Measurements from ENCODE around the gene ENG.
A peak's percentile ranks its signal among the peaks of the same experiment; 100 is the strongest.

The ENG gene

DNA sequence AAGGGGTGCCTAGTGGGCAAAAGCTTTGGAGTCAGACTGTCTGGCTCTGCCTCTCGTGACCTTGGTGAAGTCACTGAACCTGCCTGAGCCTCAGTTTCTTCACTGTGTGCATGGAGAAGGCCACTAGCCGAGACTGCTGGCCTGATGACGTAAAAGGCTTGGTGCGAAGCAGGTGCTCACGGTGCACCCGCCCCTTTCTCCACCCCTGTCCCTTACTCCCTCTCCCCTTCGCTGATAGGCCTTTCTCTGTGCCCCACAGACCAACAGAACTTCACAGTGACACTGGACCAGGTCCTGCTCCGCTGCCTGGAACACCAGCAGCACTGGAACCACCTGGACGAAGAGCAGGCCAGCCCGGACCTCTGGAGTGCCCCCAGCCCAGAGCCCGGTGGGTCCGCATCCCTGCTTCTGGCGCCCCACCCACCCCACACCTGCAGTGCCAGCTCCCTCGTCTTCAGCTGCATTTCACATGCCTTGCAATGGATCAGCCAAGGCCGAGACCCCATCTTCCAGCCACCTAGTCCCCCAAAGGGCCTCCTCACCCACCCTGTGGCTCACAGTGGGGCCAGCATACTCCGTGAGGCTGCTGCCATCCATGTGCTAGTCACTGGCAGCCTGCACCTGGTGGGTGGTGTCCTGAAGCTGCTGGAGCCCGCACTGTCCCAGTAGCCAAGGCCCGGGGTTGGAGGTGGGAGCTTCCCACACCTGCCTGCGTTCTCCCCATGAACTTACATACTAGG lies 41.4 kb downstream of the ENG start:
- DNase-seq, result no peak

DNA sequence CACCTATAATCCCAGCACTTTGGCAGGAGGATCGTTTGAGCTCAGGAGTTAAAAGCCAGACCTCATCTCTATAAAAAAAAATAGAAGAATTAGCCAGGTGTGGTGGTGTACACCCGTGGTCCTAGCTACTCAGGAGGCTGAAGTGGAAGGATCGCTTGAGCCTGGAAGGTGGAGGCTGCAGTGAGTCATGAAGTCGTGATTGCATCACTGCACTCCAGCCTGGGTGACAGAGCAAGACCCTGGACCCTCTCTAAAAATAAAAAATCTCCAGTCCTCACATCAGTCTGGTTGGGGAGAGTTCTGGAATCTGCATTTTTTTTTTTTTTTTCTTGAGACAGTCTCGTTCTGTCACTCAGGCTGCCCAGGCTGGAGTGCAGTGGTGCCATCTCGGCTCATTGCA lies 42.4 kb downstream of the ENG start:
- DNase-seq, result no peak

DNA sequence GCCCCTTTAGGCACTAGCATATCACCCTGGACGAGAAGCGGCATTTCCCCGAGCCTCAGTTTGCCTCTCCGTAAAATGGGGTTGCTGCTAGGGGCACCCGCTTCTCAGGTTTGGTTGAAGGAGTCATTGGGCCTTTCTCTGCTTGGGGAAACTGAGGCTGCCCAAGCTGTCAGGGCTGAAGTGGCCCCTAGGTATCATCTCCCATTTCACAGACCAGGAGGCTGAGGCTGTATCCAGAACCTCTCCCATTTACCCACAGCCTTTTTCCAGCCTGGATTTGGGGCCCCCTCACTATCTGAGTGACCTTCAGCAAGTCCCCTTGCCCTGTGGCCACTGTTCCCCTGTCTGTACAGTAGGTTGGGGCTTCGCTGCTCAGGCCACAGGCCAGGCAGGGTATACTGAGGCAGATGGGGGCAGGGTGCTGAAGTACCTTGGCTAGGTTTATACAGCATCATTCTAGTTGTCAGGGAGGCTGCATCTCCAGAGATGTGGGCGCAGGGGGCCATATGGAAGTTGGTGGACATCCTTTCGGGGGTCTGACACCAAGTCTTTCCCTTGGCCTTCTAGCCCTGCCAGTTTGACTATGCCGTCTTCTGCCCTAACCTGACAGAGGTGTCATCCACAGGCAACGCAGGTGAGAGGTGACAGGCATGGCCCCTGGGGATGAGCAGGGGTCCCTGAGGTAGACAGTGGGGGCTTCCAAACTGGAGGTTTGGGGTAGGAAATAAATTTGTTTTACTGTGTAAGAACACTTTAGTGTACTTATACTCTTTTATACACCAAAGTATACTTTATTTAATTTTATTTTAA lies 43.9 kb downstream of the ENG start:
- DNase-seq, result no peak

DNA sequence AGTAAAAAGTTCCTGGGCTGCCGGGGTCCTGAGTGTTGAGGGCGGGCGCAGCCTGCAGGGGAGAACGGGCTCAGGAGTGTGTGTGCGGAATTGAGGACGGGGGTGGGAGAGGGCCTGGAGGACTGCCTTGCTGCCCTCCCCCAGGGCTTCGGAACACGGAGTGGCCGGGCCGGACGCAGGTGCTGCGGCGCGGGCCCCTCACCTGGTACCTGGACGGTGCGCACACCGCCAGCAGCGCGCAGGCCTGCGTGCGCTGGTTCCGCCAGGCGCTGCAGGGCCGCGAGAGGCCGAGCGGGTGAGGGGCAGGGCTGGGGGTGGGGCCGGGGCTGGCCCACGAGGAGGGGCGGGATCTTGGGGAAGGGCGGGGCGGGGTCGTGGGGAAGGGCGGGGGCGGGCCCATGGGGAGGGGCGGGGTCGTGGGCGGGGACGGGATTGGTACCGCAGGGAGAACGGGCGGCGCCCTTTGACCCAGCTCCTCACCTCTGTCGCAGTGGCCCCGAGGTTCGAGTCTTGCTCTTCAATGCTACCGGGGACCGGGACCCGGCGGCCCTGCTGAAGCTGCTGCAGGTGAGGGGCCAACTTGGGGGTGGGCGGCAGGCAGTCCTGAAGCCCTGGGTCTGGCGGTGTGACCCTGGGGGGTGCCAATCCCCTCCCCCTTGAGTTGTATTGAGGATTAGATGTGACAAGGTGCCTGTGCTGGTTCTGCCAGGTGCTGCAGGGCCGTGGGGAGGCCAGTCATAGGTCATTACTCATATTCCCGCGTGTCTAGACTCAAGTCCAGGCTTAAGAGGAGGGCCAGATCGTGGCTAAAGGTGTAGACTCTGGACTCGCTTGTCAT lies 44.7 kb downstream of the ENG start:
- DNase-seq, result peak; percentile 87

DNA sequence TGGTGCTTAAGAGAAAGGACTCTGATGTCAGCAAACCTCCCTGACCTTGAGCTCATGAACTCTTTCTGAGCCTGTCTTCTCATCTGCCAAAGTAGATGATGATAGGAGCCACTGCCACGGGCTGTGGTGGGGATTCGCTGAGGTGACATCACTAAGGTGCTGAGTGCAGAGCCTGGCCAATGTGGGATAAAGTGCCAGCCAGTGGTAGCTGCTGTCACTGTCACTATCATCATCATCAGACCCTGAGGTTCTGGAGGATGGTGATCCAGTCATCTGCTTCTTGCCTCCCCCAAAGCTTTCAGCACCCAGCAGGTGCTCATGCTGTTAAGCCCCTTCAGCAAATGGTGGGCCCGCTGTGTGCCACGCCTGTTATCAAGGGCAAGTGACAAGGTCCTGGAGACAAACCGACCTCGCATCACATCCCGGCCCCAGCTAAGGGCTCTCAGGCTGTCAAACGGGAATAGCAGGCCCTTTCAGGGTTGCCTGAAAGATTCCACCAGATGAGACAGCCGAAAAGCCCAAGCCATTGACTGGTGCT lies 45.4 kb downstream of the ENG start:
- DNase-seq, result peak; percentile 55

DNA sequence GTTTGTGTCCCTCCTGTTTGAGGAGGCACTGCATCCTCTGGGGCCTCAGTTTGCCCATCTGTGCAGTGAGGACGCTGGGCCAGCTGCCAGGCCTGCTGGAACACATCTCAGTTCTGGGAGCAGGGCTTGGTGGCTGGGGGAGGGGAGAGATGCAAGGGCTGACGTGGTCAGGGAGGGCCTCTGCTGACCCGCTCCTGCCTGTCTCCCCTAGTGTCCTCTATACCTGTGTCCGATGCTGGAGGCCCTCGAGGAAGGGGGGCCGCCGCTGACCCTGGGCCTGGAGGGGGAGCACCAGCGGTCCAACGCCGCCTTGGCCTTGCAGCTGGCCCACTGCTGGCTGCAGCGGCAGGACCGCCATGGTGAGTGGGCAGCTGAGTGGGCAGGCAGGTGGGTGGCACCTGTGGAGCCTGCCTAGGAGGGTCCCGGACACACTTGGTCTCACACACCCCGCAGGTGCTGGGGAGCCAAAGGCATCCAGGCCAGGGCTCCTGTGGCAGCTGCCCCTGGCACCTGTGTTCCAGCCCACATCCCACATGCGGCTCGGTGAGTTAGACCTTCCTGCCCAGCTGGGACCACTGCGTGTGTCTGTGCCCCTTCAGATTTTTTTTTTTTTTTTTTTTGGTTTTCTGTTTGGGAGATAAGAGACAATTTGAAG lies 46.0 kb downstream of the ENG start:
- DNase-seq, result no peak

DNA sequence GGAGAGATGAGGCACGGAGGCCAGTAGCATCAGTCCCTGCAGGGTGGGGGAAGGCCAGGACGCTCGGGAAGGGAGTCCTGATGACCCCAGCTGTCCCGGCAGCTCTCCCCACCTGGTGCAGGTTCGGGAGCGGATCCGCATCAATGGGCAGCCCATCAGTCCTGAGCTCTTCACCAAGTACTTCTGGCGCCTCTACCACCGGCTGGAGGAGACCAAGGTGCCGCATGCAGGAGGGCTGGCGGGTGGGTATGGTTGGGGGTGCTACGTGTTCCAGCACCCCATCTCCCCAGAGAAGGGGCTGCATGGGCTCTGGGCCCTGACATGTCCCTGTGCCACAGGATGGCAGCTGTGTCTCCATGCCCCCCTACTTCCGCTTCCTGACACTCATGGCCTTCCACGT lies 47.6 kb downstream of the ENG start:
- DNase-seq, result no peak

DNA sequence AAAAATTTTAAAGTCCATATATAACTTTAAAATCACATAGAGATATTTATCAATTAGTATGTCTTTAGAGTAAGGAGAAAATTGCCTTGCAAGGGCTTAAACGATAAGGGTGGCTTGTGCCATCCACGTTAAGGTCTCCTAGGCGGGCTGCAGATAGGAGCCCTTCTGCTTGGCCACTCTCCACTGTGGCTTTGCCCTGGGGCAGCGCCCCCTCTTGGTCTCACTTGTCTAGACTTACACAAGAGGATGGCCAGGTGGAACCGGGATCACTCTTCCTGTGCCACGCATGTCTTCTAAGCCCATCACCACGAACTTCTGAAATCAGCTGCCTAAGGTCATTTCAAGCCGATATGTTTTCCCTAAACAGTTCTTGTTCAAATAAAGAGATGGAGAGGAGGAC lies 48.8 kb downstream of the ENG start:
- DNase-seq, result peak; percentile 82

DNA sequence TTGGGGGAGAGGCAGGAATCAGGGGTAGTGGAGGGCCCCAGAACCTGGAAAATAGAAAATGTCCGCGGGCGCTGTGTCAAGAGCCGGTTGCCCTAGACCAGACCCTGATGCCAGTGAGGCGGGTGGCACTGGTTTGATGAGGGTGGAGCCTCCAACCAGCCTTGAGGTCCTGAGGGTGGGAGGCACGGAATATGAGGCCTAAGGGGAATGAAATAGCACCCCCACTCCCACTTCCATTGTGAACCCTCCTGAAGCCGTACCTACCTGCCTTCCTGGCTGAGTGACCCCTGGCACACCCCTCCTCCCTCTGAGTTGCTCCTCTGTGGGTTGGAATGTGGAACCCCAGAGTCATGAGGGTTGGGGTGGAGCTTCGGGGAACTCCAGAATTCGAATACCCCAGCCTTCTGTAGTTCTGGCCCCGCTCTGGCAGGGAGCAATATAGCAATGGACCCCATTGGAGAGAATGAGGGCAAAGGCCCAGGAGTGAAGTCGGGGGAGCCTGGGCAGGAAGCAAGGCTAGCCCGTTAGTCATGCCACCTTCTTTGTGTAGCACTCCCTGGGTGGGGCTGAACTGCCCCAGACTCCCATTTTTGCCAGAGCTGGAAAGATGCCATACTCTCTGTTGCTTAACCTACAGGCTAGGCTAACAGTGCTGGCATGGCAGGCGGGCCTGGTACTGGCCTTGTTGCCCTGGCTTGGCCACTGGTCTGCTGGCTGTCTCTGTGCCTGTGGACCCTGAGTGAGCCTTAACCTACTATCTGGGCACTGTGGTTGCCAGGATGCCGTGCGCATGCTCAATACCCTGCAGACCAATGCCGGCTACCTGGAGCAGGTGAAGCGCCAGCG lies 50.7 kb downstream of the ENG start:
- DNase-seq, result no peak

DNA sequence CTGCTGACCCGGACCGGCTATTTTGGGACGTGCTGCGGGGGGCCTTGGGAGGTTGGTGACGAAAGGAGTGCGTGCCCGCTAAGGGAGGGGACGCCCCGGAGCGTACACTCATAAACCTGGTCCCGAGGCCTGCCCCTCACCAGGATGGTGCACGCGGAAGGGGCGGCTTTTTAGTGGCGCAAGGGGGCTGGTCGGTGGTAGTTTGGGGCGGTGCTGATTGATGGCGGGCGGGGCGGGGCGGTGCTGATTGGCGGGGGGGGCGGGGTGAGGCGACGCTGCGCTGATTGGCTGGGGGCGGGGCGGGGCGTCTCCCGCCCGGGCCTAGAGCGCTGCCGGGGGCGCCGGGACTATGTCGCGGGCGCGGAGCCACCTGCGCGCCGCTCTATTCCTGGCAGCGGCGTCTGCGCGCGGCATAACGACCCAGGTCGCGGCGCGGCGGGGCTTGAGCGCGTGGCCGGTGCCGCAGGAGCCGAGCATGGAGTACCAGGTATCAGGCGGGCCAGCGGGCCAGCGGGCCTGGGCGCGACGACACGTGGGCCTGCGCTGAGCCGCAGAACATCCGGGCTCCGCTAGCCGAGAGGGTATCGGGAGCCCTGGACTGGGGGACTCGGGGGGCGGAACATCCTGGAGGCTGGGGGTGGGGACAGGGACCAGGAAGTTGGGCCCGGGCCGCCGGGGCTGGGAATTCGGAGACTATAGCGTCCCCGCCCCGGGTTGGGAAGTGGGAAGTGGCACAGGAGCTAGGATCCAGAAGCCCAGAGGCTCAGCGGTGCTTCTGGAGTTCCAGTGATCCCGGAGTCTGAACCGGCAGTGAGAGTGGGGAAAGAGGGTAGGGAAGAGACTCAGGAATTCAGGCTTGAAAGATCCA lies 51.6 kb downstream of the ENG start, which contains the start of gene FPGS:
Gene FPGS (plus strand): TSS at position 307 of the 868 bp plus-strand sequence. CDS start 43 bp downstream, at position 350.
- peak; percentile 94 for DNase-seq

DNA sequence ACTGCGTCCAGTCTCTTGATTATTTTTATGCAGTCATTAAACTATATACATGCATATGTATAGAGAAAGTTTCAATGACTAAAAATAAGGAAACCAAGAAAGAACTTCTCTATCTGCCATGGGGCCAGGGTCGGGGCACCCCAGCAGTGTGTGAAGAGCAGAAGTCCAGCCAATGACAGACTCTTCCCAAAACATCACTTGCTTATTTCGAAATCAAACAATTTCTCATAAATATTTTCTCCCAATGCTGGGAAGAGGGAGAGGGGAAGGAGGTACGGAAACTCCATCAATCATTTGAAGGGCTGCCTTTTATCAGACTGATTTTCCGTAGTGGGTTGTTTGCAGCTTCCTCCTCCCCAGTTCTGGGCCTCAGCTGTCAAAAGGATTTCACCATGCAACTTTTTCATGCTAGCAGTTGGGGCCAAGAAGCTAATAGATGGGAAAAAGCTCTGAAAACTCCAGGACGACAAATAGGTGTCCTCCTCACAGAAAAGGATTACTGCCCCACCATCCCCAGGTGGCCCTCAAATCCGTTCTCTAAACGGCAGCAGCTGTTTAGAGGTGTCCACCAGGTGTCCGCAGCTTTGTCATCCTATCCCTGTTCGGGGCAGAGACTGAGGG lies 52.4 kb downstream of the ENG start:
- DNase-seq, result peak; percentile 48

DNA sequence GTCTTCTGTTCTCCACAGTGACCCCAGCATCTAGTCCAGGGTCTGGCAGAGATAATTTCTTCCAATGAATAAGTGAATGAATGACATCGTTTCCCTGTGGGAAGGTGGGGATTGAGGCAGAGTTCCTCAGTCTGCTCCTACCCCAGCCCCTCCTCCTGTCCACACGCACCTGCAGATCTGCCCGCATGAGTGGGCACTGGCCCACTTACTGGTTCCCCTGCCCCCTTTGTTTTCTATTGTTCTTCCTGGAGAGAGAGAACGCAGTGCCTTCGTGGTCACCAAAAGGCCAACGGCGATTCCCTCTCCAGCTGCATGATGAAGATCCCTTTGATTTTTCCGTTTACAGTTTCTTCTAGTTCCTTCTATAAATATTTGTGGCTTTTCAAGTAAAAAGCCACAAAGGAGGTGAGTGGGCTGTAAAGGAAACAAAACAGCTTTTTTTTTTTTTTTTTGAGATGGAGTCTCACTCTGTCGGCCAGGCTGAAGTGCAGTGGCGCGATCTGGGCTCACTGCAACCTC lies 57.5 kb downstream of the ENG start:
- no peak for DNase-seq

DNA sequence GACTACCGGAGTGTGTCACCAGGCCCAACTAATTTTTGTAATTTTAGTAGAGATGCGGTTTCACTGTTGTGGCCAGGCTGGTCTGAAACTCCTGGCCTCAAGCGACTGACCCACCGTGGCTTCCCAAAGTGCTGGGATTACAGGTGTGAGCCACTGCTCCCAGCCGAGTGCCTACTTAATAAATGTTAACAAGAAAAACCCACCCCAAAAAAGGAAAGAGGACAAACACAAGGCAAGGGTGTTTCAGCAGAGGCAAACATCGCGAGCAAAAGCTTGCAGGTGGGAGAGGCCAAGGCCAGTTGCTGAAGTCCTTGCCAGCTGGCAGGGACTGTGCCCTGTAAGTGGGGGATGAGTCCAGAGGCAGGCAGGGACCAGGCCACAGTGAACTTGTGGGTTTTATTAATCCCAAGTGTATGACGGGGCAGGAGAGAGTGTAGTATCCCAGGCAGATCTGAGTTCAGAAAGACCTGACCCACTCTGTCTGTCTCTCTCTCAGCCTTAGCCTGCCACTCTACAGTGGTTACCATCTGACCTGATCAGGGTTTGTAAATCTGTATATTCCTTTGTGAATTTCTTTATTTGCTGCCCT lies 58.1 kb downstream of the ENG start:
- no peak for DNase-seq

DNA sequence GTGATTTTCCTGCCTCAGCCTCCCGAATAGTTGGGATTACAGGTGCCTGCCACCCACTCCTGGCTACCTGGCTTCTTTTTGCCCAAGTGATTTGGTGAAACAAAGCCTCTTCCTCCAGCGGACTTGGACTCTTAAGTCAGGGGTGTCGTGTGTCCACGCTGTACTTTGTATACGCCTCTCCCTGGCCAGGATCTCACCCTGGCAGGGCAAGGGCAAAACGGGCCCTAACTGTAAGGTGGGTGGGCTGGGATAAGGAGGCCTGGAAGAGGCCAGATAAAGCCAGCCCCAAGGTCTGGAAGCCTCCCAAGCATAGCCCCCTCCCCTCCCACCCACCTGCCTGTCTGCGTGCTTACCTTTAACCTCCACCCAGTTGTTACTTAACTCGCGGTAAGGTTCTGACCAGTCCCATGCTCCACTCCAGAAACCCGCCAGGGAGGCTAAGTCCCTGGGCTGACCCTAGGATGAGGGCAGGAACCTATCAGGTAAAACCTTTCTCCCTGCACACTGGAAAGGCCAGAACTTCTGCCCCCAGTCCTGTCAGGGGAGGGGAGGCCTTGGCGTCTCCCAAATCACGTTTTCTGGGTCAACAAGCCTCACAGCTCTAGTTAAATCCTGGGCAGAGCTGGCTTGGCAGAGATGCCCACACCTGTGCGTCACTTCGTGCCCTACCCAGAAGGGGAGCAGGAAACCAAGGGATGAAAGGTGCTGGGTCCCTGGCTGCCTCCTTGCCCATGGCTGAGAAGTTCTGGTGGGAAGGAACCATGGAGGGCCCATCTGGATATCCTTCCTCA lies 60.3 kb downstream of the ENG start:
- no peak for DNase-seq

DNA sequence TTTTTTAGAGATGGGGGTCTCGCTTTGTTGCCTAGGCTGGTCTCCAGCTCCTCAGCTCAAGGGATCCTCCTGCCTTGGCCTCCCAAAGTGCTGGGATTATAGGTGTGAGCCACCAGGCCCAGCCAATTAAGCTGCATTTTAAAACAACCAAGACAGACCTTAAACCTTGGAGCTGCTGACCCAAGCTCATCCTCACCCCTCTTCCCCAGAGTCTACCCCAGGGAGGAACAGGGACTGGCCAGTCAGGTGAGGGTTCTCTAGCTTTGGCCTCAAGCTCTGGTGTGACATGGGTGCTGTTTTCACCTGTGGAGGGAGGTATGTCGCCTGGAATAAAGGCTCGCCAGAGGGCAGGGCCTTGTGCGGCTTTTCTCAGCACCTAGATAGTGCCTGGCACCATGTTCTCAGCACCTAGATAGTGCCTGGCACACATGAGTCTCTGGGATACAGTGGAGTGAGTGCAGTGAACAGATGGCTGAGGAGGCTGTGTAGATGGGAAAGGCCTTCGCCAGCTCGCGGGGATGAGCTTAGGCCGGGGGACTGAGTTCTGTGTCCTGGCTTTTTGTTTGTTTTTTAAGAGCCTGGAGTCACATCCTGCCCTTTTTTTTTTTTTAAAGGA lies 61.3 kb downstream of the ENG start:
- no peak for DNase-seq

DNA sequence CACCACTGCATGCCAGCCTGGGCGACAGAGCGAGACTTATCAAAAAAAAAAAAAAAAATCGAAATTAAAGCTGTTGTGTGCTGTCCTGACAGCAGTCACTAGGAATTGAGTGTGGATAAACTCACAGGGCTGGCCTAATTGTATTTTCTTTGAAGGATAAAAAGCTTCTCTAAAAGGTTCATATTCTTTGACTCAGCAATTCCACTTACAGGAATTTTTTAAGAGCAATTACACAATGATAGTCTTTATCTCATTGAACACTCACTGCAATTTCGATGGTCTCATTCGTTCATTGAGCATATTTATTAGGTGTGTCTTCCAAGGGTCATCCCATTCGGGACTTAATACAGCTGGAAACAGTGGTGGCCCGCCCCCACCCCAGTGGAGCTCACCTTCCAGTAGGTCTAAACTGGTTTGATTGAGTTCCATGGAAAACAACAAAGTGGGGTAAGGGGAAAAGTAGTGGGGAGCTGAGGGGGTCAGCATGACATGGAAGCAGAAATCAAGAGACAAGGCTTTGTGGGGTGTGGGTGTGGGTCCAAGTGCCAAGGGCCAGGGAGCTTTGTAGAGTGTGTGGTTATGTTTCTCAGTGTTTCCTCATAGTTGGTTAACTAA lies 61.9 kb downstream of the ENG start:
- no peak for DNase-seq

DNA sequence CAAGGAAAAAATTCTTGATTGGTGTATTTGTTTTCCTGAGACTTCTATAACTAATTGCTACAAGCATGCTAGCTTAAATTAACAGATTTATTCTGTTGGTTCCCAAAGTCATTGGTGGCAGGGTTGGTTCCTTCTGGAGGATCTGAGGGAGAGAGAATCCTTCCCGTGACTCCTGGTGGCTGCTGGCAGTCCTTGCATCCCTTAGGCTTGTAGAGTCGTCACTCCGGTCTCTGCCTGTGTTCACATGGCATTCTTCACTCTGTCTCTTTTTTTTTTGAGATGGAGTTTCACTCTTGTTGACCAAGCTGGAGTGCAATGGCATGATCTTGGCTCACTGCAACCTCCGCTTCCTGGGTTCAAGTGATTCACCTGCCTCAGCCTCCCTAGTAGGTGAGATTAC lies 63.4 kb downstream of the ENG start:
- no peak for DNase-seq

All from islet precursor cell (in vitro differentiated cells).